Measurements from ENCODE around the gene ELF4.

ELF4 gene

GRCh38 chrX:130085551-130086446 lies 24.5 kb downstream of the ELF4 start:
- intact Hi-C loops (cut with DNase I): no loop called here

GRCh38 chrX:130084631-130085237 lies 25.6 kb downstream of the ELF4 start:
- intact Hi-C loops (cut with DNase I): loop anchor here (5.0 kb wide), 1 partner anchor 38 kb away; no protein-coding TSS in a partner anchor
- no peak for DNase-seq

More at GRCh38 chrX:130085551-130086446, 24.5 kb downstream of the ELF4 start:
- no peak for DNase-seq

- DNase-seq: no peak
- intact Hi-C loops (cut with DNase I): loop anchor here (5.0 kb wide), 1 partner anchor 38 kb away; no protein-coding TSS in a partner anchor
Observed at GRCh38 chrX:130083656-130084382, 26.5 kb downstream of the ELF4 start.

GRCh38 chrX:130083107-130083490 lies 27.2 kb downstream of the ELF4 start:
- DNase-seq: no peak
- intact Hi-C loops (cut with DNase I): loop anchor here (5.0 kb wide), 1 partner anchor 39 kb away; no protein-coding TSS in a partner anchor

GRCh38 chrX:130082244-130083106 lies 27.8 kb downstream of the ELF4 start:
- DNase-seq: no peak
- intact Hi-C loops (cut with DNase I): loop anchor here (5.0 kb wide), 1 partner anchor 40 kb away; no protein-coding TSS in a partner anchor

GRCh38 chrX:130081421-130082045 lies 28.8 kb downstream of the ELF4 start:
- no peak for DNase-seq
- intact Hi-C loops (cut with DNase I): loop anchor here (1.0 to 5.0 kb wide), 2 partner anchors 41 to 111 kb away; no protein-coding TSS in a partner anchor

- intact Hi-C loops (cut with DNase I): loop anchor here (1.0 to 5.0 kb wide), 2 partner anchors 41 to 111 kb away; no protein-coding TSS in a partner anchor
- DNase-seq: no peak
Observed at GRCh38 chrX:130080791-130081367, 29.4 kb downstream of the ELF4 start.

GRCh38 chrX:130079824-130080406 lies 30.4 kb downstream of the ELF4 start:
- peak in 6 of 10 donors; percentile 42 to 89 (median 54) for DNase-seq
- intact Hi-C loops (cut with DNase I): loop anchor here (5.0 kb wide), 1 partner anchor 42 kb away; no protein-coding TSS in a partner anchor

- intact Hi-C loops (cut with DNase I): no loop called here
- DNase-seq: no peak
Observed at GRCh38 chrX:130075777-130076176, 34.5 kb downstream of the ELF4 start.

GRCh38 chrX:130072345-130072740 lies 38.0 kb downstream of the ELF4 start:
- intact Hi-C loops (cut with DNase I): no loop called here
- DNase-seq: no peak

GRCh38 chrX:130071611-130072344 lies 38.5 kb downstream of the ELF4 start:
- DNase-seq: no peak
- intact Hi-C loops (cut with DNase I): no loop called here

- intact Hi-C loops (cut with DNase I): loop anchor here (10.0 kb wide), 1 partner anchor 432 kb away; no protein-coding TSS in a partner anchor
- no peak for DNase-seq
Observed at GRCh38 chrX:130066975-130067615, 43.2 kb downstream of the ELF4 start.

GRCh38 chrX:130060122-130061069 lies 49.9 kb downstream of the ELF4 start:
- intact Hi-C loops (cut with DNase I): loop anchor here (1.0 to 10.0 kb wide), 3 partner anchors 135 to 454 kb away; no protein-coding TSS in a partner anchor
- peak; percentile 56 to 96 (median 79) for DNase-seq

GRCh38 chrX:130058652-130059051 lies 51.6 kb downstream of the ELF4 start:
- DNase-seq: no peak
- intact Hi-C loops (cut with DNase I): no loop called here

- peak in 2 of 10 donors; percentile 12 to 70 for DNase-seq
- intact Hi-C loops (cut with DNase I): no loop called here
Observed at GRCh38 chrX:130057209-130057608, 53.1 kb downstream of the ELF4 start.

GRCh38 chrX:130055899-130056298 lies 54.4 kb downstream of the ELF4 start:
- DNase-seq: peak in 1 of 10 donors; percentile 64
- intact Hi-C loops (cut with DNase I): no loop called here
